ENCODE measurements around the gene CACNA1A. TPM values are rescaled to one million over a fixed set of nuclear protein-coding genes. Genes with fewer than 3 reads are reported as not detected.
A peak's percentile ranks its signal among the peaks of the same experiment; 100 is the strongest.
"Not testable (repeated sequence)": the region's sequence is repeated elsewhere in the genome, so short reads cannot be mapped to it uniquely, and the experiment has no call there.

The CACNA1A gene
- polyA plus RNA-seq, 3 donors = 1.8 to 3.6 (median 1.9) TPM

DNA sequence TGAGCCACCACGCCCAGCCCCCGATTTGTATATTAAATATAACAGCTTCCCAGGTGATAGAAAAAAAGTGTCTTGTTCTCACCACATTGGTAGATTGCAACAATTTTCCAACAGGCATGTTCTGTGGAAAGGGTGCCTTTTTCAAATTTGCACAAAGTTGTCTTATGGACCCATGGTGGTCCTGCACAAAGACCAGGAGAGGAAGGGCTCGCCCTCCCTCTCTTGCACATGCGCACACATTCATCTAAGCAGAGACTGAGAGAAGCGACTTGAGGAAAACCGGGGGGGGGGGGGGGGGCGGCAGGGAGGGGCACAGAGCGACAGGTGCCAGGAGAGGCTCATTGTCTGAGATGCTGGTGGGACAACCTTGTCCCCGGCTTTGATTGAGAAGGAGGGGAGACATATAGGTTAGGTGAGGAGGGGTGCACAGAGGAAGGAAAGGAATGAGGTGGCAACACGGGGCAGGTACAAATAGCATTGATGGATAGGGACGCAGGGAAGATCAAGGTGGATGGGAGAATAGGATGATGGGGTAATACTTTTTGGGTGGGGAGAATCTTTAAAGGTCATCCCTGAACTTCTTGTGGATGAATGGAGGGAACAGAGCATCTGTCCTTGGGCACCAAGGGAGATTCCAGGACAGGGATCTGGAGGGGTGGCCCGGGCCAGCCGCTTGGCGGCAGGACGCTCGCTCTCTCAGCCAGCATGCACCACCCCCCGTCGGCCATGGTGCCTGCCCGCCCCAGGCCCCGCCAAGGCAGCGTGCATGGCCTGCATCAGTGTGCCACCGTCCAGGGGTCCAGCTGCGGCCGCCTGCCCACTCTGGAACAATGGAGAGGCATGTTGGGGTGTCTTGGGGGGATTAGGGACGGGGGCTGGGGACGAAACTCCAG is 280.1 kb downstream of the CACNA1A start:
- no peak for DNase-seq (ENCODE audit: extremely low read depth in 1 of 11, low read depth in 9 of 11, low spot score in 4 of 11)

DNA sequence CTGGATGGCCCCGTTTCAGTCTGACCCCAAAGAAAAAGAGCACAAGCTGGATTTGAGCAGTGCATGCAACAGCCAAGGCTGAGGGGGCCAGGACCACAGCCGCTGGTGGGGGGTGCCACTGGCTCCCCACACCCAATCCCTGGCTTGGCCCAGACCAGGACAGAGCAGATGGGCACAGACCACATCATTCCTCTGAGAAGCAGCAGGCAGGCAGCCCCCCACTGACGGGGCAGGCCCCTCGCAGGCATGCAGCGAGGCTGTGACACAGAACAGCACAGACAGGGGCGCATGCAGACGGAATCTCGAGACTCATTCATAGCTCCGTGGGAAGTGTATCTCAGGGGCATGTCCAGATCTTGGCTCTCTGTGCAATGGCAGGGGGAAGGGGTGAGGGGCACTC is 281.2 kb downstream of the CACNA1A start:
- DNase-seq (ENCODE audit: extremely low read depth in 1 of 11, low read depth in 9 of 11, low spot score in 4 of 11) = no peak

- DNase-seq (ENCODE audit: extremely low read depth in 1 of 11, low read depth in 9 of 11, low spot score in 4 of 11) = no peak
Measured at GRCh38 chr19:13220847-13221246, 285.4 kb downstream of the CACNA1A start.

GRCh38 chr19:13215572-13216380 is 290.5 kb downstream of the CACNA1A start:
- DNase-seq (ENCODE audit: extremely low read depth in 1 of 11, low read depth in 9 of 11, low spot score in 4 of 11) = no peak

DNA sequence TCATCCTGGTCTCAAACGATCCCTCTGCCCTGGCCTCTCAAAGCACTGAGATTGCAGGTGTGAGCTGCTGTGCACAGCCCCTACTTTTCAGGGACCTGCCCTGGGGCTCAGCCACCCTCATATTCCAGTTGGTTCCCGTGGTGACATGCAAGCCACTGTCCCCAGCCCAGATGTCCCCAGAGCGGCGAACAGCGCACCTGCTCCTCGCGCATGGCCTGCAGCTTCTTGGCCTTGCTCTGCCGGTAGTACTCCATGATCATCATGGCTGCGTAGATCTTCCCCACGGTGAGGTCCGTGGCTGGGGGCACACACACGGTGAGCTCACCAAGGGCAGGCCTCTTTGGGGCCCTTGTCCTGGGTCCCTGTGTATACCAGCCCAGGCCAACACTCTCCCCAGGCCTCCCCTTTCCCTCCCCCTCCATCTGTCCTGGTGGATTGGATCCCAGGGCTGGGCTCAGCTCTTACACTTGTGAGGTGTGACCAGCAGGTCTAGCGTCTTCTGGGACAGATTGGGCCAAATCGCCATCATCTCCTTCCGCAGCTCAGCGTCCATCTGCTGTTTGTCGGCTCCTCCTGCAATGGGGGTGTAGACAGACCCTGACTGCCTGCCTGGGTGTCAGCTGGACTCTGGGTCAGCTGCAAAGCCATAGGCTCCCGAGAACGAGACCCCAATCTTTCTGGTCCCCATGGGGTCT is 292.1 kb downstream of the CACNA1A start:
- DNase-seq (ENCODE audit: extremely low read depth in 1 of 11, low read depth in 9 of 11, low spot score in 4 of 11) = no peak

GRCh38 chr19:13212759-13213330 is 293.4 kb downstream of the CACNA1A start:
- DNase-seq (ENCODE audit: extremely low read depth in 1 of 11, low read depth in 9 of 11, low spot score in 4 of 11) = no peak

GRCh38 chr19:13211426-13212308 is 294.6 kb downstream of the CACNA1A start:
- DNase-seq (ENCODE audit: extremely low read depth in 1 of 11, low read depth in 9 of 11, low spot score in 4 of 11) = no peak

DNA sequence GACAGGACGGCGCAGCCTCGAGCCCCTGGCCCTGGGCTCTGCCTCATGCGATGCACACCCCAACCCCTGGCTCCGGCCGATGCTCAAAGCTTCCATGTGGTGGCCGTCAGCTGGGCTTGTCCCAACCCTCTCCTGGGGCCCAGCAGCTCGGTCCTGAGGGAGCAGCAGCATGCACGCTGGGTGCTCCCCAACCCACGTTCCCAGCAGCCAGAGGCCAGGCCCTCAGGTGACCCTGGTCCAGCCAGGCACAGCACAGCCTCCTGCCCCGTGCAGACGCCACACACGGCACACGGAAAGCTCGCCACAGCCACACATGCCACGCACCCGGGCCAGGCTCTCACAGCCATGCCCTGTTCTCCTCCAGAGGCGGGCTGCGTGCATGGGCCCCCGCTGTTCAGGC is 295.3 kb downstream of the CACNA1A start:
- no peak for DNase-seq (ENCODE audit: extremely low read depth in 1 of 11, low read depth in 9 of 11, low spot score in 4 of 11)

DNA sequence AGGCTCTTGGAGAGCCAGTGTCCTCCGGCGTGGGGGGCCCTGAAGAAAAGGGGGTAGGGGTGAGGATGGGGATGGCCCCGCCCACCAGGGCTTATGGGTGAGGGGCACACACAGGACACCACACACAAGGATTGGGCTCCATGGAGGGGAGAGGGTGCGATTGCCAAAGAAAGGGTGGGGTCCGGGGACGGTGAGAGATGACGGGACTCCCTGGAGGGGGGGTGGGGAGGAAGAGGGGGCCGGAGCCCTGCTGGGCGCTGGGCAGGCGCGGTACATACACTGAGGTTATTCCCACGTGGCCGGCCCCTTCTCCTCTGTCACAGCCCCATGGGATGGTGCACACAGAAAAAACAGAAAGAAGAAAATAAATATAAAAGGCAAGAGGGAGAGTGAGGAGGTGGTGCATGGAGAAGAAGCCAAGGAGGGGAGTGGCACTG is 295.9 kb downstream of the CACNA1A start:
- DNase-seq (ENCODE audit: extremely low read depth in 1 of 11, low read depth in 9 of 11, low spot score in 4 of 11) = no peak

DNA sequence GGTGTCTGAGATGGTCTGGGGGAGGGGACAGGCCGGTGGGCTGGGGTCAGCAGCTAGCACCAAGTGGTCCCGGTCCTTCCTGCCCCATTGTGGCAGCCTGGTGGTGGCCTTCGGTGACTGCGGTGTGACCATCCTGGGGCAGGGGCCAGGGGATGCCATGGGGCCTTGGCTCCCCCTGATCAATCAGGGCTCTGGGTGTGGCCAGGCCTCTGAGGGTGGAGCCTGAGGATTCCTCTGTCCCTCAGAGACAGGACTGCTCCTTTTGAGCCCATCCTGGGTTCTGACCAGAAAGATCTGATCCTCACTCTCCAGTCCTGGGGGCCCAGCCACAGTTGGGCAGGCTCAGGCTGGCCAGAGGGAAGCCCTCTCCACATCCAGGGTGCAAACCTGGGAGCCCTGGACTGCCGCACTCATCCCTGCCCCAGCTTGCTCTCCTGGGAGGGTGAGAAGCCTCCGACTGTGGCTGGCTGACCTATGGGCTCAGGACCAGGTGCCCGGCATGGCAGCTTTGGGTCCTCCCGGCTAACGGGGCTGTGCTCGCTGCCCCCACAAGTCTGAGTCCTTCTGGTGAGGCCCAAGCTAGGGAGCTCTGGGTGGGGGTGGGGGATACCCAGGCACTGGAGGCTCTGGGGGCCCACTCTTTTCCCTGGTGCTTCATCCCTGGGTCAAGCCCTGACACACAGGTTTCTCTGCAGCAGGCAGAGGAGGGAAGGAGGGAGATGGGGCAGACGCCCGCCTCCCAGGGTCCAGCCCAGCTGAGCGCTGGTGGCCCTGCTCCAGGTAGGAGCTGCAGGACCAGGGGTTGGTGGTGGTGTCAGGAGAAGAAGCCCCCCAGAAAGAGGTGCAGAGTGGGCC is 296.6 kb downstream of the CACNA1A start:
- DNase-seq (ENCODE audit: extremely low read depth in 1 of 11, low read depth in 9 of 11, low spot score in 4 of 11) = no peak

DNA sequence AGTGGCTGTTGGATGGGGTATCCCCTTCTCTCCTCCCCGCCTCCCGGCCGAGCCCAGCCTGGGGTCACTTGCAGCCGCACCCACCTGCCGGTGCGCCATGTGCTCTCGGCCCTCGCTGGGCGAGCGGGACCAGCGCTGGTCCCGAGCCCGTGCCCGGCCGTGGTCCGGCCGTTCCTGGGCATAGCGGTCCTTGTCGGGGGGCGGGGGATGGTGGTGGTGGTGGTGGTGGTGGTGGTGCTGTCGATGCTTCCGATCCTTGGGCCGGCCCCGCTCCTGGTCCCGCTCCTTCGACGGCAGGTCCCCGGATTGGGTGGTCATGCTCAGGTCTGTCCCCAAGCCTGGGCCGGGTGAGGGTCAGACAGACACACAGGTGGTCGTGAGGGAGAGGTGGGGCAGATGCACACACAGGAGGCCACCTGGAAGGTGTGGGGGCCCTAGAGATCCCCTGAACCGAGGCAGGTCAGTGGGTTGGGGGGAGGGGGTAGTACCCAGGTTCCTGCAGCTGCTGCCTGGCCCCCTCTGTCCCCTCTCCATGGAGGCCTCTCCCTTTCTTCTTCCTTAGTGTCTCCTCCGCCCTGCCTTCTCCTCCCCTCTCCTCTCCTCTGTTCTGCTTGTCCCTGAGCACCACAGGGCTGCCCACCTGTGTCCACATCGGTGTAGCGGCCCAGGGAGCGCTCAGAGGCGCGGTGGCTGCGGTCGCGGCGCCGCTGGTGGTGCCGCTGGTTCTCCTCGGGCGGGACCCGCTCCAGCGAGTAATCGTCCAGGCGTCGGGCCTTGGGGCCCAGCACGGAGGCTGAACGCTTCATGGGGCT is 297.4 kb downstream of the CACNA1A start:
- no peak for DNase-seq (ENCODE audit: extremely low read depth in 1 of 11, low read depth in 9 of 11, low spot score in 4 of 11)

- peak; percentile 61 to 90 (median 79) for DNase-seq (ENCODE audit: extremely low read depth in 1 of 11, low read depth in 9 of 11, low spot score in 4 of 11)
Measured at GRCh38 chr19:13207846-13208671, 298.2 kb downstream of the CACNA1A start.

DNA sequence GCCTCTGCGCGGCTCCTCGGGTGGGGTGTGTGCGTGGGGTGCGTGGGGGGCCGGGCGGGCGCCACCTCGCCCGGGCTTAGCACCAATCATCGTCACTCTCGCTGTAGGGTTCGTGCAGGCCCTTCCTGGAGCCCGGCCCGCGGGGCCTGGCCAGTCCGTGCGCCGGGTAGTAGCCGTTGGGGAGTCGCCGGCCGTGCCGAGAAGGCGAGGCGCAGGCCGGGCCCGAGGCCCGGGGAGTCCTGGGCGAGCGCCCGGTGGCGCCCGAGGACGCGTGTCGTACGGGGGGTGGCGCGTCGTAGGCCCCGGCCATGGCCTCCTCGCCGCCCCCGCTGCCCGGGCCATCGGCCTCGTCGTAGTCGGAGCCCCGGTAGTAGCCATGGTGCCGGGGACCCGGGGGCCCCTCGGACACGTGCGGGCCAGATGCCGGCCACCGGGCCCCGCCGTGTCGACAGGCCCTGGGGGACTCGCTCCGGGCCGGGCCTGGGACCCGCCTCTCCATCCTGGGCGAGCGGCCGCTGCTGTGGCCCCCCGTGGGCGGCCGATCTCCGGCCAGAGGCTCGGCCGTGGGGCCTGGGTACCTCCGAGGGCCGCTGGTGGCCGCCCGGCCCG is 298.9 kb downstream of the CACNA1A start:
- no peak for DNase-seq (ENCODE audit: extremely low read depth in 1 of 11, low read depth in 9 of 11, low spot score in 4 of 11)

DNA sequence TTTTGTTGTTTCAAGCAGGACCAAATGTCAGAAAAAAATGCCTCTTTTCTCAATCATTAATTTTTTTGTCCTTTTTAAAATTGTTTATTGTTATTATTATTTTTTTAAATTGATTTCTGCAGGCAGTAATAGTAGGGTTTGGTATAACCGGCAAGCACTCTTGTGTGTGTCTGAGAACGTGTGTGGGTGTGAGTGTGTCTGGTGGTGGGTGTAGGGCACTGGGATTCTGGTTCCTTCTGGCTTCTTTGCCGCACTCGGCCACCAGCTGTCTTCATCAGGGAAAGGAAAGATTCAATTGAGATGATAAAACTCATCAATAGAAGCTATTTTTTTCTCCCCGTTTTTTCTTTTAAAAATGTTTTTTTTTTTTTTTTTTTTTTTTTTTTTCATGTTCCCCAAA is 299.7 kb downstream of the CACNA1A start:
- DNase-seq (ENCODE audit: extremely low read depth in 1 of 11, low read depth in 9 of 11, low spot score in 4 of 11) = no peak

DNA sequence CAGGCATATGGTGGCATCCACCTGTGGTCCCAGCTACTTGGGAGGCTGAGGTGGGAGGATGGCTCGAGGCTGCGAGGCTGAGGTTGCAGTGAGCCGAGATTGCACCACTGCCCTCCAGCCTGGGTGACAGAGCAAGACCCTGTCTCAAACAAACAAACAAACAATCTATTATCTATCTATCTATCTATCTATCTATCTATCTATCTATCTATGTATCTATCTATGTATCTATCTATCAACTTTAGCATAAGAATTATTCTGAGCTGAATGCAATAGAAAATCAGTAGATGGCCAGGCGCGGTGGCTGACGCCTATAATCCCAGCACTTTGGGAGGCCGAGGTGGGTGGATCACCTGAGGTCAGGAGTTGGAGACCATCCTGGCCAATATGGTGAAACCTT is 304.2 kb downstream of the CACNA1A start:
- DNase-seq (ENCODE audit: extremely low read depth in 1 of 11, low read depth in 9 of 11, low spot score in 4 of 11) = not testable (repeated sequence)

Data from renal cortex interstitium (tissue), 11 donors.